Keratinocyte (primary cell): ENCODE data around the gene PRLH. TPM values are rescaled to one million over a fixed set of nuclear protein-coding genes. Genes with fewer than 3 reads are reported as not detected.
A peak's percentile ranks its signal among the peaks of the same experiment; 100 is the strongest.

Experiments used
- DNase-seq: peaks from one replicate; pipeline ENCODE4 v3.0.0-alpha.2; 2011; ENCODE audit warnings: low read depth, missing footprints, low spot score
- FAIRE-seq: peaks from 2 replicates; lab custom pipeline; 2011; peaks lifted over from hg19 to GRCh38; lab: Jason Lieb, UNC
- H2AFZ ChIP-seq: 2 replicates; pipeline ENCODE4 v1.6.0; 2012; ENCODE audit warnings: low read length, control low read depth, inconsistent platforms; ENCODE audit not compliant: control insufficient read depth
- H3K27ac ChIP-seq: 2 replicates; pipeline ENCODE4 v1.5.1; 2011; ENCODE audit warnings: low read length; ENCODE audit not compliant: control insufficient read depth, insufficient read depth
- H3K27me3 ChIP-seq: 3 replicates; pipeline ENCODE4 v1.6.0; 2011; ENCODE audit warnings: low read length; ENCODE audit not compliant: control insufficient read depth, insufficient read depth; ENCODE audit errors: extremely low read depth
- H3K36me3 ChIP-seq, 2 experiments: 2 replicates in 1 of 2; 3 replicates in 1 of 2; pipeline ENCODE4 v1.5.1; 2011; ENCODE audit warnings: low read length in 2 of 2, mild to moderate bottlenecking in 1 of 2; ENCODE audit not compliant: control insufficient read depth in 2 of 2, insufficient read depth in 2 of 2; ENCODE audit errors: extremely low read depth in 1 of 2
- H3K4me1 ChIP-seq: 3 replicates; pipeline ENCODE4 v1.5.1; 2011; ENCODE audit warnings: low read length; ENCODE audit not compliant: control insufficient read depth, insufficient read depth; ENCODE audit errors: extremely low read depth
- H3K4me2 ChIP-seq: 3 replicates; pipeline ENCODE4 v1.6.0; 2011; ENCODE audit warnings: low read depth, low read length; ENCODE audit not compliant: control insufficient read depth, insufficient read depth; ENCODE audit errors: extremely low read depth
- H3K4me3 ChIP-seq, 3 experiments: fragments of 200-600 bp in 1 of 3; sonication (generic) in 1 of 3; 2 replicates in 2 of 3; 3 replicates in 1 of 3; pipeline ENCODE4 v1.5.1; 2011 to 2016; ENCODE audit warnings: low read length in 3 of 3, mild to moderate bottlenecking in 3 of 3, control low read depth in 2 of 3, inconsistent platforms in 1 of 3, low read depth in 1 of 3, mixed read lengths in 1 of 3, mixed run types in 1 of 3, moderate library complexity in 1 of 3; ENCODE audit not compliant: control insufficient read depth in 2 of 3, insufficient read depth in 2 of 3; ENCODE audit errors: extremely low read depth in 1 of 3
- H3K79me2 ChIP-seq: 2 replicates; pipeline ENCODE4 v1.6.0; 2012; ENCODE audit warnings: low read length; ENCODE audit not compliant: control insufficient read depth, insufficient read depth
- H3K9ac ChIP-seq: 3 replicates; pipeline ENCODE4 v1.6.0; 2011; ENCODE audit warnings: low read length; ENCODE audit not compliant: control insufficient read depth, insufficient read depth; ENCODE audit errors: extremely low read depth
- H3K9me1 ChIP-seq: 3 replicates; pipeline ENCODE4 v1.6.0; 2011; ENCODE audit warnings: low read length; ENCODE audit not compliant: control insufficient read depth, insufficient read depth; ENCODE audit errors: extremely low read depth
- H3K9me3 ChIP-seq: 2 replicates; pipeline ENCODE4 v1.5.1; 2012; ENCODE audit warnings: low read depth, low read length; ENCODE audit not compliant: control insufficient read depth
- H4K20me1 ChIP-seq: 3 replicates; pipeline ENCODE4 v1.6.0; 2011; ENCODE audit warnings: low read length; ENCODE audit not compliant: control insufficient read depth, insufficient read depth; ENCODE audit errors: extremely low read depth
- CTCF ChIP-seq, 3 experiments: IDR thresholded peaks in 1 of 3; conservative IDR thresholded peaks in 1 of 3; optimal IDR thresholded peaks in 1 of 3; 2 replicates in 2 of 3; 3 replicates in 1 of 3; pipeline versions ENCODE3 to v1.5.1; 2011; ENCODE audit warnings: low read length in 3 of 3, mild to moderate bottlenecking in 3 of 3, moderate library complexity in 2 of 3, control low read depth in 1 of 3, inconsistent platforms in 1 of 3; ENCODE audit not compliant: insufficient read depth in 2 of 3; ENCODE audit errors: extremely low read depth in 1 of 3
- EZH2 ChIP-seq: IDR thresholded peaks from one replicate; pipeline ENCODE4 v1.6.1; 2012; ENCODE audit warnings: inconsistent platforms, mild to moderate bottlenecking, low read length, moderate library complexity
- dilution Hi-C: fragments of 300-500 bp; cut with MboI; formaldehyde crosslinking; loops from one replicate; pipeline ENCODE4 v1.7.0; 2020; ENCODE audit warnings: low sequenced_read_pairs; ENCODE audit not compliant: extremely low pct_ligation_motif_present
- polyA plus RNA-seq, 5 experiments: library from polyadenylated mRNA; depleted of rRNA in 3 of 5; stranded (reverse) in 3 of 5; stranded (forward) in 1 of 5; unstranded in 1 of 5; fragments of >200 nt; gene quantifications; 1 replicate in 1 of 5; 2 replicates in 3 of 5; 3 replicates in 1 of 5; pipeline versions ENCODE4 v1.2.1 to v1.2.3, GENCODE V29; 2011 to 2012; ENCODE audit warnings: missing spikeins in 2 of 5, low read depth in 1 of 5, low replicate concordance in 1 of 5

PRLH gene
- polyA plus RNA-seq, 1 donor (not counting 4 experiments of a cell fraction or from before 2014, with no cell fraction given), result not detected

DNA sequence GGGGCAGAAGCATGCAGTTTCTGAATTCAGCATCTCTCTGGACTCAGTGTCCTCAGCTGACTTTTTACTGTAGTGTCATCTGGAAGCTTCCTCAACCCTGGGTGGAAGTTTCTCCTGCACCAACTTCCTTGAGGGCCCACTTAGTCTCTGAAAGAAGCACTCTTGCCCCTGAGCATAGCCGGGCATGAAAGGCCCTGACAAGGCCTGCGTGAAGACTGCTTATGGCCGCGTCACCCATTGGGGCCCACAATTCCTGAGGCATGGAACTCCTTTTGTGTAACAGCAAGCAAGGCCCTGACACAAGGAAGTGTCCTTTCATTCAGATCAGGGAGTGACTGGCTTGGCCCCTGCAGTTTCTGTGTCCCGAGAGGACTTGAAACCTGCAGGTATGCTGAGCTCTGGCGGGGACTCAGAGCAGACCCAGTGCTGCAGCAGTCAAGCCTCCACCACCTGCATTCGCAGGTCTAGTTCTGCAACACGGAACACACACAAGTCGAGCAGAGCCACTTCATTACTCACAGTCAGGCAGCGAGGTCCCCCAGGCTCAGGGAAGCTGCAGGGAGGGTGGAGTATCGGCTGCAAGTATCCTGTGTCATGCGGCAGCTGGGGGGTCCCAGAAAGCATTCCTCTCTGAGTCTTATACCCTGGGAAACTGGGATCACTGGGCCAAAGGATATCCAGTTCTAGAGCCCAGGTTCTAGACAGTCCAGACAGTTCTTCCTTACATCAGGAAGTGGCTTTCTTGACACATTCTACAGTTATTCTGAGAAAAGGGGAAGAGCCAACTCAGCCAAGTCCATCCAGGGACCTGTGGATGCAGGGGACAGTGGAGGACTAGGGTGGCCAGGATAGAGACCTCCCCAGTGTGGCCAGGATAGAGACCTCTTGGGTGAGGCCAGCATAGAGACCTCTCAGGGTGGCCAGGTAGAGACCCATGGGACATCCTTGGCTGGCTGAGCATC lies 35.6 kb upstream of the PRLH start:
- H3K27ac ChIP-seq, result no peak overlapping the region
- no peaks in the 10 kb centered on the region for H3K79me2 ChIP-seq
- no peak for FAIRE-seq
- H3K36me3 ChIP-seq, result no peaks in the 10 kb centered on the region
- H2AFZ ChIP-seq, result no peak overlapping the region
- no peaks in the 10 kb centered on the region for H3K27me3 ChIP-seq
- DNase-seq, result no peak
- H4K20me1 ChIP-seq, result no peaks in the 10 kb centered on the region
- H3K4me2 ChIP-seq, result no peak overlapping the region
- TF ChIP-seq CTCF (optimal IDR thresholded peaks at IDR 0.05 in 1 of 3, IDR thresholded peaks at IDR 0.05 in 1 of 3, conservative IDR thresholded peaks at IDR 0.05 in 1 of 3; ENCODE audit: extremely low read depth in 1 of 3, insufficient read depth in 2 of 3, low read length in 3 of 3), result no peak
- TF ChIP-seq EZH2, result no peak
- H3K4me1 ChIP-seq, result peaks cover 11% of the 10 kb centered on the region
- no peaks in the 10 kb centered on the region for H3K9me3 ChIP-seq
- dilution Hi-C loops, result no loop called here
- H3K4me3 ChIP-seq, result no peak overlapping the region
- no peak overlapping the region for H3K9ac ChIP-seq
- H3K9me1 ChIP-seq, result no peaks in the 10 kb centered on the region

- H3K79me2 ChIP-seq, result no peaks in the 10 kb centered on the region
- H3K9me3 ChIP-seq, result no peaks in the 10 kb centered on the region
- TF ChIP-seq CTCF (optimal IDR thresholded peaks at IDR 0.05 in 1 of 3, IDR thresholded peaks at IDR 0.05 in 1 of 3, conservative IDR thresholded peaks at IDR 0.05 in 1 of 3; ENCODE audit: extremely low read depth in 1 of 3, insufficient read depth in 2 of 3, low read length in 3 of 3), result no peak
- no peak for TF ChIP-seq EZH2
- H3K27ac ChIP-seq, result no peak overlapping the region
- no peaks in the 10 kb centered on the region for H3K27me3 ChIP-seq
- H3K4me1 ChIP-seq, result peaks cover 11% of the 10 kb centered on the region
- DNase-seq (no peak), FAIRE-seq (peak; percentile 81)
- H3K36me3 ChIP-seq, result no peaks in the 10 kb centered on the region
- peak overlapping the region; percentile 4 for H3K4me2 ChIP-seq
- H4K20me1 ChIP-seq, result no peaks in the 10 kb centered on the region
- H3K9me1 ChIP-seq, result no peaks in the 10 kb centered on the region
- dilution Hi-C loops, result no loop called here
- peak overlapping the region; percentile 51 for H2AFZ ChIP-seq
- no peak overlapping the region for H3K9ac ChIP-seq
- H3K4me3 ChIP-seq, result no peak overlapping the region
These were observed 34.2 kb upstream of the PRLH start for GRCh38 chr2:237532160-237532559.
